Stimulated activated CD8-positive, alpha-beta memory T cell treated with anti-CD3 and anti-CD28 coated beads, Interleukin-15, amount 100 ng/mL, for 48 hours (primary cell): ENCODE results near the gene PBX2.

ENCODE experiments used
- DNase-seq, 2 donors: peaks; one replicate each; pipeline ENCODE4 v3.0.0-alpha.2; 2020; ENCODE audit warnings: low read depth in 2 of 2

PBX2 gene

GRCh38 chr6:32171234-32171633 is 18.8 kb downstream of the PBX2 start:
- no peak for DNase-seq

- DNase-seq, result no peak
Measured at GRCh38 chr6:32170294-32170693, 19.7 kb downstream of the PBX2 start.

- no peak for DNase-seq
Measured at GRCh38 chr6:32168807-32169591, 21.0 kb downstream of the PBX2 start.

GRCh38 chr6:32168350-32168749 is 21.7 kb downstream of the PBX2 start:
- no peak for DNase-seq

- DNase-seq, result no peak
Measured at GRCh38 chr6:32167761-32168262, 22.2 kb downstream of the PBX2 start.

GRCh38 chr6:32167154-32167760 is 22.7 kb downstream of the PBX2 start:
- no peak for DNase-seq

- DNase-seq, result no peak
Measured at GRCh38 chr6:32166411-32167061, 23.5 kb downstream of the PBX2 start.

- DNase-seq, result no peak
Measured at GRCh38 chr6:32164295-32164694, 25.7 kb downstream of the PBX2 start, which contains the start of gene EGFL8. Gene EGFL8, plus strand, starts transcription at chr6:32164595. Its CDS starts 1,571 bp downstream, at chr6:32166166.

- no peak for DNase-seq
Measured at GRCh38 chr6:32163559-32164258, 26.3 kb downstream of the PBX2 start.

GRCh38 chr6:32158052-32158451 is 31.9 kb downstream of the PBX2 start:
- DNase-seq, result no peak

GRCh38 chr6:32156891-32157290 is 33.1 kb downstream of the PBX2 start:
- DNase-seq, result no peak

GRCh38 chr6:32154514-32155161 is 35.4 kb downstream of the PBX2 start:
- peak; percentile 46 to 48 for DNase-seq

- DNase-seq, result peak; percentile 77 to 81
Measured at GRCh38 chr6:32153564-32154513, 36.2 kb downstream of the PBX2 start, which contains the start of gene PPT2. Gene PPT2, plus strand, starts transcription at chr6:32154141. Its CDS starts 454 bp downstream, at chr6:32154595.

GRCh38 chr6:32152769-32153563 is 37.0 kb downstream of the PBX2 start:
- no peak for DNase-seq

GRCh38 chr6:32151863-32152768 is 37.9 kb downstream of the PBX2 start, which contains the start of gene PRRT1:
Gene PRRT1, minus strand, starts transcription at chr6:32151939. Its CDS starts 112 bp downstream, at chr6:32151827.
- no peak for DNase-seq

- DNase-seq, result no peak
Measured at GRCh38 chr6:32151181-32151862, 38.7 kb downstream of the PBX2 start.
